Stomach (tissue), 4 donors: ENCODE results near the gene LHB.

Experiments used
- CTCF ChIP-seq, 7 experiments: fragments of 450-650 bp in 4 of 7; fragments of 200-600 bp in 3 of 7; sonication (generic) in 3 of 7; IDR thresholded peaks; one replicate each; pipeline ENCODE4 v1.5.1; 2016 to 2019; ENCODE audit warnings: antibody characterized with exemption in 7 of 7, control low read depth in 2 of 7, mild to moderate bottlenecking in 1 of 7
- POLR2A ChIP-seq, 4 donors: fragments of 450-650 bp; IDR thresholded peaks; one replicate each; pipeline ENCODE4 v1.6.1; 2016; ENCODE audit warnings: antibody characterized with exemption in 4 of 4, control low read depth in 2 of 4, mild to moderate bottlenecking in 1 of 4, moderate library complexity in 1 of 4

GRCh38 chr19:49022116-49022515, 5.2 kb upstream of the LHB start:
- TF ChIP-seq CTCF (IDR thresholded peaks at IDR 0.05) (no peak), POLR2A (IDR thresholded peaks at IDR 0.05) (no peak)
